LNCAP (cell line): Measurements from ENCODE around the gene C6orf15.

Experiments used
- TF ChIP-seq, protein P1 (sequence below): fragments of 450-650 bp; IDR thresholded peaks from 2 replicates; pipeline ENCODE4 v1.5.1; 2017; ENCODE audit warnings: mild to moderate bottlenecking

C6orf15 gene

GRCh38 chr6:31075528-31075927 lies 36.8 kb downstream of the C6orf15 start:
- TF ChIP-seq, protein P1, sequence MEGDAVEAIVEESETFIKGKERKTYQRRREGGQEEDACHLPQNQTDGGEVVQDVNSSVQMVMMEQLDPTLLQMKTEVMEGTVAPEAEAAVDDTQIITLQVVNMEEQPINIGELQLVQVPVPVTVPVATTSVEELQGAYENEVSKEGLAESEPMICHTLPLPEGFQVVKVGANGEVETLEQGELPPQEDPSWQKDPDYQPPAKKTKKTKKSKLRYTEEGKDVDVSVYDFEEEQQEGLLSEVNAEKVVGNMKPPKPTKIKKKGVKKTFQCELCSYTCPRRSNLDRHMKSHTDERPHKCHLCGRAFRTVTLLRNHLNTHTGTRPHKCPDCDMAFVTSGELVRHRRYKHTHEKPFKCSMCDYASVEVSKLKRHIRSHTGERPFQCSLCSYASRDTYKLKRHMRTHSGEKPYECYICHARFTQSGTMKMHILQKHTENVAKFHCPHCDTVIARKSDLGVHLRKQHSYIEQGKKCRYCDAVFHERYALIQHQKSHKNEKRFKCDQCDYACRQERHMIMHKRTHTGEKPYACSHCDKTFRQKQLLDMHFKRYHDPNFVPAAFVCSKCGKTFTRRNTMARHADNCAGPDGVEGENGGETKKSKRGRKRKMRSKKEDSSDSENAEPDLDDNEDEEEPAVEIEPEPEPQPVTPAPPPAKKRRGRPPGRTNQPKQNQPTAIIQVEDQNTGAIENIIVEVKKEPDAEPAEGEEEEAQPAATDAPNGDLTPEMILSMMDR: no peak

GRCh38 chr6:31074401-31074800 lies 38.0 kb downstream of the C6orf15 start:
- TF ChIP-seq, protein P1: no peak

GRCh38 chr6:31070711-31071197 lies 41.6 kb downstream of the C6orf15 start:
- TF ChIP-seq, protein P1: peak; percentile 43; the same call in 1 of the 2 replicates

DNA sequence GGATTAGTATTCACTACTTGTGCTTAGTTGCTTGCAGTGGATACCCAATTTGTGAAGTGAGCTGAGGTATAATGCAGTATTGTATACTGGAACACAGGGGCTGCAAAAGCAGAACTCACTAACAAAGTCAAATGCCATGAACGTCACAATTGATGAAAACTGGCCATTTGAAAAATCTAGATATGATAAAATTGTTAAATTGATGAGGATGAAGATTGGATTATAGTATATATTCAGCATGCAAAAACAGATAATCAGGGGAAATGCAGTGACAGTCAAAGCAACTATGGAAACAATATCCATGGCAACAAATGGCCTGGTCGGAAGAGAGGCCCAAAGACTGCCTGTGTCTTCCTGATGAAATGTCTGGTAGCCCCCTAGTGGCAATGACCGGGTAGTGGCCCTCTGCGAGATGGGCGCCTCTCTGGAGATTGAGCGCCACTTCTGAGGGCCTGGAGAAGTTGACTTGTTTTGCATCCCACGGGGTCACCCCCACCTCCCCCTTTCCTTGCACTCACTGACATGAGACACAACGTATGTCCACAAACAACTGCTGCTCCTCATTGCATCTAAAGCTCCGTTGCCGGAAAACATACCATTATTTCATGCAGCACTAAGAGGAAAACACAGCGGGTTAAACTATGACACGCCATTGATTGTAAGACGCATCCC lies 43.6 kb downstream of the C6orf15 start:
- TF ChIP-seq, protein P1: peak; percentile 80

DNA sequence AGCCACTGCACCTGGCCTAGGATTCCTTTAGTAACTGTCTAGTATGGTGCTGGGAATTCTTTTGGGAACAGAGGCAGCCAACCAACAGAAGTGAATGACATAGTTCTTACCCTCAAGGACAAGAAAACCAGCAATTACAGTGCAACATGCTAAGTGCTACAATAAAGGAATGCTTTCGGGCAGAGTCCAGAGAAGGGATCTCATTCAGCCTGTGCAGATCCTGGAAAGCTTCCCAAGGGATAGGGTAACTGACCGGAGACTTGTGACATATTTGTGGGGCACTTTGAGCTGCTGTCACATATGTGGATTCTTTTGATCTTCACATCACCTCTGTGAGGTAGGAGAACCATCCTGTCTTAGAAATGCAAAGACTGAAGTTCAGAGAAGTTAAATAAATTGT lies 46.8 kb downstream of the C6orf15 start:
- TF ChIP-seq, protein P1: no peak

GRCh38 chr6:31063906-31064435 lies 48.4 kb downstream of the C6orf15 start:
- TF ChIP-seq, protein P1: no peak
